Measurements from ENCODE around the gene KSR2.

Gene KSR2

DNA sequence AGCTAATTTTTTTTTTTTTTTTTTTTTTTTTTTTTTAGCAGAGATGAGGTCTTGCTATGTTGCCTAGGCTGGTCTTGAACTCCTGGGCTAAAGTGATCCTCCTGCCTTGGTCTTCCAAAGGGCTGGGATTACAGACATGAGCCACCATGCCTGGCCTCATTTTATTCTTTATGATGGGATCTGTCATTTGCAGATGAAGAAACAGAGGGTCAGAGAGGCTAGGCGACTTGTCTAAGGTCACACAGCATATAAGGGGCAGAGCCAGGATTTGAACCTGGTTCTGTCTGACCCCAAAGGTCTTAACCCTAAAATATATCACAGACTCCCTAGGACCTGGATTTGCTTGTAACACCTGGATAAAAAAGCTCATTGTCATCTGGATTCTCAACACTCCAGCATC lies 282.6 kb downstream of the KSR2 start:
- Histone ChIP-seq H3K4me3 (ENCODE audit: low read depth in 1 of 2, low read length in 1 of 2) (no peak overlapping the region), H3K27me3 (peaks cover 5% of the 10 kb centered on the region), H3K9me3 (no peaks in the 10 kb centered on the region), H3K27ac (no peak overlapping the region), H3K4me1 (ENCODE audit: control insufficient read depth in 1 of 2, insufficient read depth in 1 of 2, low read depth in 1 of 2, low read length in 1 of 2) (no peaks in the 10 kb centered on the region), H3K36me3 (no peaks in the 10 kb centered on the region)
- no peak for TF ChIP-seq CTCF (IDR thresholded peaks at IDR 0.05)

DNA sequence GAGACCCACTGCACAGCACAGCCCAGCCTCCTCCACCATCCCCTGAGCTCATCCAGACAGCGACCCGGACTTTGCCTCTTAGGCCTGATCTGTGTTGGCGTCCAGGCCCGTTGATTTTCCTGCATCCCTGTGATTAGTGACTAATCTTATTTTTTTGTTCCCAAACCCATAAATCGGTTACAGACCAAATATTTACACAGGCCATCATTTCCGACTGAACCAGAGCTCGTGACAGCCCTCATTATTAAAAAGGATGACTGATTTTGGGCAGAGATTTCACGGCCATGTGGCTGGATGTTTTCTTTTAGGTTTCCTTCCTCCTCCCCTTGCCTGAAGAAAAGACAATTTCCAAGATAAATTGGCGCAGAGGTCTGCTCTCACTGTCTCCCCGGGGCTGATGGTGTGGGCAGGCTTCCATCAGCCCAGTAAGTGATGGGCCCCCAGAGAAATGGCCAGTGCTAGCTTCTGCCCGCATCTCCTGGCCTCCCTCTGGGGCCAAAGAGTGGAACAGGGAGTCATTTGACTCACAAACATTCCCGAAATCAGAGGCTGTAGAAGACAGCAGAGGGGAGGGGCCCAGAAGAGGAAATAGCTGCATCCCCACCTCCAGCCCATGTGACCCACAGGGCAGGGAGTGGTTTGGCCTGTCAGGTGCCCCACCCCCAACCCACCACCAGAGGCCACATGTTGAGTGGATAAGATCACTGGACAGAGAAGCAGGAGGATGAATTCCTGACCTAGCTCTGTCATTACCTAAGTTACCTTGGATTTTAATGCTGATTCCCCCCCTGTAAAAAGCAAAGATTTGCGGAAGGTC lies 283.5 kb downstream of the KSR2 start:
- Histone ChIP-seq H3K27ac (no peak overlapping the region), H3K4me3 (ENCODE audit: low read depth in 1 of 2, low read length in 1 of 2) (no peak overlapping the region), H3K36me3 (no peaks in the 10 kb centered on the region), H3K4me1 (ENCODE audit: control insufficient read depth in 1 of 2, insufficient read depth in 1 of 2, low read depth in 1 of 2, low read length in 1 of 2) (no peaks in the 10 kb centered on the region), H3K9me3 (no peaks in the 10 kb centered on the region), H3K27me3 (peaks cover 5% of the 10 kb centered on the region)
- no peak for TF ChIP-seq CTCF (IDR thresholded peaks at IDR 0.05)

DNA sequence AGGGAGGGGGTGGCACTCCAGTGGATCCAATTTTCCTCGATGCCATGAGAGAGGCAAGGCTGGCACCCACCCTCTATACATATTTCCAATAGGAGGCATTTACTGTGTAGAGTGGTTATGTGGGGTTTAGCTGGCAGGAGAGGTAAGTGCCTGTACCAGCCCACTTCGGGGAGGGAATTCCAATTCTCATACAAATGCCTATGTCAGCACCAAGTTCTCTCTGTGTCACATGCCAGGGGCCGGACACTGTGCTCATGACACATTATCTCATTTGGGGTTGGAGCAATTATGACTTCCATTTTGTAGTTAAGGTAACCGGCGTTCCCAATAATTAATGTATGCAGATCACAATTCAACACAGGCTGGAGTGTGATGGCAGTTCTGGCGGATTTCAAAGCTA lies 284.3 kb downstream of the KSR2 start:
- TF ChIP-seq CTCF (IDR thresholded peaks at IDR 0.05) = no peak
- H3K4me1 ChIP-seq (ENCODE audit: control insufficient read depth in 1 of 2, insufficient read depth in 1 of 2, low read depth in 1 of 2, low read length in 1 of 2) = no peaks in the 10 kb centered on the region
- no peak overlapping the region for H3K27ac ChIP-seq
- H3K9me3 ChIP-seq = no peaks in the 10 kb centered on the region
- no peaks in the 10 kb centered on the region for H3K36me3 ChIP-seq
- peaks cover 5% of the 10 kb centered on the region for H3K27me3 ChIP-seq
- no peak overlapping the region for H3K4me3 ChIP-seq (ENCODE audit: low read depth in 1 of 2, low read length in 1 of 2)

DNA sequence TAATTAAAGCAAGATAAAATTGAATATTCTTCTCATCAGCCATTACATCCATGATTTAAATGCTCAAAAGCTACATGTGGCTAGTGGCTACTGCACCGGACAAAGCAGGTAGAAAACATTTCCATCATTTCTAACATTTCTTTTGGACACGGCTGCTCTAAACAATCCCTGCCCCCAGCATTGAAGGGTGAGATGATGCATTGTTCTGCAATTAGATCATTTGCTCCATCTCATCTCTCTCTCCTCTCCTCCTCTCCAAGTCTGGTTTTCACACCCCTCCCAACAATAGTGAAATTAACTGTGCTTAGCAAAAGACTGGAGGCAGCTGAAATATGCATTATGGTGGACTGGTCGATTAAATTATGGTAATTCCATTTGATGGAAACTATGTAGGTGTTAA lies 288.5 kb downstream of the KSR2 start:
- H3K4me3 ChIP-seq (ENCODE audit: low read depth in 1 of 2, low read length in 1 of 2) = no peak overlapping the region
- H3K27me3 ChIP-seq = peaks cover under 1% of the 10 kb centered on the region
- no peak for TF ChIP-seq CTCF (IDR thresholded peaks at IDR 0.05)
- H3K27ac ChIP-seq = no peak overlapping the region
- no peaks in the 10 kb centered on the region for H3K36me3 ChIP-seq
- no peaks in the 10 kb centered on the region for H3K9me3 ChIP-seq
- no peaks in the 10 kb centered on the region for H3K4me1 ChIP-seq (ENCODE audit: control insufficient read depth in 1 of 2, insufficient read depth in 1 of 2, low read depth in 1 of 2, low read length in 1 of 2)

DNA sequence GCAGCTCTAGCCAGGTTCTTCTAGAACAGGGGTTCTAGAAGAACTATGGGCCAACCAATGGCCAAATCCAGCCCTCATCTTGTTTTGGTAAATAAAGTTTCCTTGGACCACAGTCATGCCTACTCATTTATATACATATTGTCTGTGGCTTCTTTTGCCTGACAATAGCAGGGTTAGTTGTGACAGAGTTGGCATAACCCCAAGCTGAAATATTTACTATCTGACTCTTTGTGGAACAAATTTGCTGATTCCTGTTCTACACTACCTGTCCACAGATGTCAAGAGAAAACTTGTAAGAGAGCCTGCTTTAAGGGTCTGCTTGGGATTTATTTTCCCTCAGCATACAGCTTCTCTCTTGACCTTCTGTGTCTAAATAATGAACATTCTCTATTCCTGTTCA lies 289.0 kb downstream of the KSR2 start:
- no peak overlapping the region for H3K27ac ChIP-seq
- H3K36me3 ChIP-seq = no peaks in the 10 kb centered on the region
- no peaks in the 10 kb centered on the region for H3K27me3 ChIP-seq
- no peak for TF ChIP-seq CTCF (IDR thresholded peaks at IDR 0.05)
- no peaks in the 10 kb centered on the region for H3K9me3 ChIP-seq
- H3K4me1 ChIP-seq (ENCODE audit: control insufficient read depth in 1 of 2, insufficient read depth in 1 of 2, low read depth in 1 of 2, low read length in 1 of 2) = no peaks in the 10 kb centered on the region
- H3K4me3 ChIP-seq (ENCODE audit: low read depth in 1 of 2, low read length in 1 of 2) = no peak overlapping the region

Data from neutrophil (primary cell).